HG03558 (cell line): ENCODE results near the gene SF3B3.
"Not testable (repeated sequence)": the region's sequence is repeated elsewhere in the genome, so short reads cannot be mapped to it uniquely, and the experiment has no call there.

Source experiments
- ATAC-seq: cut with Tn5 transposase; IDR thresholded peaks from one replicate; pipeline ENCODE4 v1.9.1; 2021; ENCODE audit warnings: moderate number of reproducible peaks; ENCODE audit not compliant: unreplicated experiment; ENCODE audit errors: extremely low read depth

Gene SF3B3

DNA sequence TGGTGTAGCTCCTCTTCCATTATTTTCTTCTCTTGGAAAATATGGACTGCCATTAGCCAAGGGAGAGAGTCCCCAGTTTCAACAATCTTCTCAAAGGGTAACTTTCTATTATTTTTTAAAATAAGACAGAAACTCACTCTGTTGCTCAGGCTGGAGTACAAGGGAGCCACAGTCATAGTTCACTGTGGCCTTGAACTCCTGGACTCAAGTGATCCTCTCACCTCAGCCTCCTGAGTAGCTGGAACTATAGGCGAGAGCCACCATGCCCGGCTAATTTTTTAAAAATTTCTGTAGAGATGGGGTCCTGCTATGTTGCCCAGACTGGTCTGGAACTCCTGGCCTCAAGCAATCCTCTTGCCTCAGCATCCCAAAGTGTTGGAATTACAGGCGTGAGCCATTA lies 13.4 kb upstream of the SF3B3 start:
- no peak for ATAC-seq

- no peak for ATAC-seq
Observed at GRCh38 chr16:70511833-70512232, 11.8 kb upstream of the SF3B3 start.

- no peak for ATAC-seq
Observed at GRCh38 chr16:70512456-70512855, 11.2 kb upstream of the SF3B3 start.

- ATAC-seq = no peak
Observed at GRCh38 chr16:70520612-70521297, 2.9 kb upstream of the SF3B3 start.

- ATAC-seq = no peak
Observed at GRCh38 chr16:70522216-70523075, 1.2 kb upstream of the SF3B3 start.

GRCh38 chr16:70523076-70523742 lies 407 bp upstream of the SF3B3 start, which contains the start of gene COG4:
Gene COG4, minus strand, starts transcription at chr16:70523554. Its CDS starts 11 bp downstream, at chr16:70523543.
- ATAC-seq = no peak

DNA sequence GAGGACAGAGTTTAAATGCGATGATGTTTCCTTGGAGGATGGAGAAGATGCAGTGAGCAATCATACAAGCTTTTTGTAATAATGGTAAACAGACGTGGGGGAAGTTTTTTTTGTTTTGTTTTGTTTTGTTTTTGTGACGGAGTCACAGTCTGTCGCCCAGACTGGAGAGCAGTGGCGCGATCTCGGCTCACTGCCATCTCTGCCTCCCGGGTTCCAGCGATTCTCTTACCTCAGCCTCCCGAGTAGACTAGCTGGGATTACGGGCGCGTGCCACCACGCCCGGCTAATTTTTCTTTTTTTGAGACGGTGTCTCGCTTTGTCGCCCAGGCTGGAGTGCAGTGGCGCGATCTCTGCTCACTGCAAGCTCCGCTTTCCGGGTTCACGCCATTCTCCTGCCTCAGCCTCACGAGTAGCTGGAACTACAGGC lies 796 bp downstream of the SF3B3 start:
- ATAC-seq = not testable (repeated sequence)

GRCh38 chr16:70526403-70526802 lies 2.8 kb downstream of the SF3B3 start:
- no peak for ATAC-seq

DNA sequence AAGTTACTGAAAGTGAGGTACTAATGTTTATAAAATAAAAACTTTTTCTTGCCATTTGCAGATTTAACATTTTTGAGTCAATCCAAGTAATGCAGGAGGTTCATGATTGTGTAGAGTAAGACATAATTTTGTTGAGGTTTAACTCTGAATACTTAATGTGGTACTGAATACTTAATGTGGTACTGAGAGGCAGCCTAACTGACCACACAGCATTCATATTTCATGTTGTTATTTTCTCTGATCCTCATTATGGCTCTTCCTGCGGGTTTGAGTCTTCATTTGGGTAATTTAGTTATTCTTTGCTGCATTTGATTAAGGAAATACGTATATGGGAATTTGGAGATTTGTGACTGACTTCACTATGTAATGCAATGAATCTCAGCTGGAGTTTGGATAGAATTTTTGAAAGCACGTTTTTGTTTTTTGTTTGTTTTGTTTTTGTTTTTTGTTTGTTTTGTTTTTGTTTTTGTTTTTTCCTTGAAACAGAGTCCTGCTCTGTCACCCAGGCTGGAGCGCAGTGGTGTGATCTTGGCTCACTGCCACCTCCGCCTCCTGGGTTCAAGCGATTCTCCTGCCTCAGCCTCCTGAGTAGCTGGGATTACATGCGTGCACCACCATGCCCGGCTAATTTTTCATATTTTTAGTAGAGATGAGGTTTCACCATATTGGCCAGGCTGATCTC lies 3.8 kb downstream of the SF3B3 start:
- no peak for ATAC-seq

- ATAC-seq = no peak
Observed at GRCh38 chr16:70529051-70529777, 5.6 kb downstream of the SF3B3 start.

GRCh38 chr16:70529954-70530353 lies 6.3 kb downstream of the SF3B3 start:
- not testable (repeated sequence) for ATAC-seq

DNA sequence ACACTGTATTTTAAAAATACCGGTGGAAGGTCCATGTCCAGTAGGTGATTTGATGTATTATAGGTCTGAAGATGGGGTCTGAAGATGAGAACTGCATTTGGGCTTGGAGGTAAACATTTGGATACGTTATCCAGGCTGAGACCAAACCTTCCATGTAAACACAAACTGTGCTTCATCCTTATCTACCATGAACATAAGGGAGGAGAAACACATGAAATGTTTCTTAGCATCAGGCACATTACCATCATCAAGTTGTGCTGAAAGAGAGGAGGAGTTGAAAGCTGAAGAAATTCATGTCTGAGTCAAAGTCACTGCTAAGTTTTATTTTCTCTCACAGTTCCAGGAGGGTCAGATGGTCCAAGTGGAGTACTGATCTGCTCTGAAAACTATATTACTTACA lies 11.4 kb downstream of the SF3B3 start:
- no peak for ATAC-seq

GRCh38 chr16:70540994-70541393 lies 17.4 kb downstream of the SF3B3 start:
- ATAC-seq = no peak

DNA sequence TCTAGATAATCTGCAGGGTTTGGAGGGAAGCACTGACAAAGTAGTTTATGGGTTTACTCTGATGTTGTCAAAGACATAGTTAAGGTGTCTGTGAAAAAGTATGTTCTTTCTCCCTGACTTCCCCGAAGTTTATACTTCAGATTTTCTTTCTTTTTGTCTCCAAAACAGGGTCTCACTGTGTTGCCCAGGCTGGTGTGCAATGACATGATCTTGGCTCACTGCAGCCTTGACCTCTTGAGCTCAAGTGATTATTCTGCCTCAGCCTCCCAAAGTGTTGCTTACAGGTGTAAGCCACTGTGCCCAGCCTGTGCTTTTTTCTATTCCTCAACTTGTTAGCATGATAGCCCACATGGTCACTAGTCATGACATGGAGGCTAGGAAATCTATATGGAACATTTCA lies 20.9 kb downstream of the SF3B3 start:
- no peak for ATAC-seq

DNA sequence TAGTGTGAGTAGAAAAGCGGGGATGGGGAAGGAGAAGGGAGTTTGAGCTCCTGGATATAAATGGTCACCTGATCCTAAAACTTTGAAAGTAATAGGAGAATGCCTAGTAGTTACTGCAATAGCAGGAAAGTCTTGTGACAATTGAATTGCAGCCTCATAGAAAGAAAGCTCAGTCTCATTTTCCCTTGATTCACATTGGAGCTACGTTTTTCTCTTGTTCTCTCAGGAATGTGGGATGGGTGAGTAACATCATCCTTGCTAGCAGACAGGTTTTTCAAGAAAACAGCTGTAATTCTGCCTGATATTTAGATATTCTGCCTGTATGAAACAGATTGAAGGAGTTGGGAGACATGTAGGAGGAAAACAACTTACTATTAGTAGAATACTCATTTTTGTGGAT lies 25.3 kb downstream of the SF3B3 start:
- no peak for ATAC-seq

DNA sequence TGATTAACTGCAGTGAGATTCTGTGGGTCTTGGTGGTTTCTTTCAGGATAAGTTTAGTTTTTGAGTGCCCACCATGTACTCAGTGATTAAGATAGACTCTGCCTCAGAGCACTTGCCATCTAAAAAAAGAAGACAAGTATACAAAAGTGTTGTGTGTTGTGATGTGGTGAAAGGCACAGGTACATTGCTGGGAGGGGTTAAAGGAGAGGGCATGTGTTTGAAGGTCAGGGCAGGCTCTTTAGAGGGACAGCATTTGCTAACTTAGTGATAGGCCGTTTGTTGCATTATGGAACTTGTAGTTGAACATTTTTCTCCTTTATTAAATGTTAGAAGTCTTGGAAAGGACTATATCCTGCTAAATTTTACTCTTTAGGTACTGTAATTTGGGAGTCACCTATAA lies 26.5 kb downstream of the SF3B3 start:
- ATAC-seq = no peak

DNA sequence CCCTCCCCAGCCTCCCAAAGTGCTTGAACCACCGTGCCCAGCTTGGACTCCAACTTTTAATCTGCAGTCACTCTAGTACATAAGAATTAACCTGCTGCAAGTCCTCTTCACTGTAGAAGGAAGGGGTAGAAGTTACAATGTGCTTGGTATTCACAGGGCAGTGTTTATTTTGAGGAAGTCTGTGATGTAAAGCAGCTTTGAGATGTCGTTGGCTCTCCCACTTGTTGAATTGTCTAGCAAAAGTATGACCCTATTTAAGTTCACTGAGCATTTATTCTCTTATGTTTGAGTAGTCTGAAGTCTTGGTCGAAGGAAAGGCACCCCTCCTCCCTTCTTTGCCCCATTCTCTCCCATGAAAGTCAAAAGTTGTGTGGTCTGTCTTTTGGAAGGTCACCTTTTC lies 28.2 kb downstream of the SF3B3 start:
- ATAC-seq = no peak

- no peak for ATAC-seq
Observed at GRCh38 chr16:70552675-70553074, 29.1 kb downstream of the SF3B3 start.

GRCh38 chr16:70553645-70554044 lies 30.0 kb downstream of the SF3B3 start:
- ATAC-seq = no peak

DNA sequence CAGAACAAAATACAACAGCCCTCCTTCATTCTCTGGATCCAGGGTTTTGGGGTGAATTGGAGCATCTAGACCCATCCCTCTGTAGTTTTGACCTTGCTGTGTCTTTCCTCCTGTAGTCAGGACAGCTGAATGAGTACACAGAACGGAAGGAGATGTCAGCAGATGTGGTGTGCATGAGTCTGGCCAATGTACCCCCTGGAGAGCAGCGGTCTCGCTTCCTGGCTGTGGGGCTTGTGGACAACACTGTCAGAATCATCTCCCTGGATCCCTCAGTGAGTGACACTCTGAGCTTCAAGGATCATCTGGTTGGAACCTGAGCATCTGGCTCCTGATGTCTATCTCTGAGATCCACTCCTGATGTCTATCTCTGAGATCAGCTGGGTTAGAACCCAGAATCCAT lies 32.4 kb downstream of the SF3B3 start:
- ATAC-seq = no peak
